NCI-H2081 treated with DMSO at 0.1 percent for 48 hours (cell line): ENCODE measurements around the gene MRPL21.

Source experiments
- DNase-seq: peaks from one replicate; lab custom pipeline; 2025; lab: John Stamatoyannopoulos, UW

The MRPL21 gene

GRCh38 chr11:68841718-68842426 lies 61.8 kb downstream of the MRPL21 start, which contains the start of gene CPT1A:
TSS of gene CPT1A (minus strand) at chr11:68841916. CDS start at chr11:68815474, 26,442 bp downstream.
- DNase-seq, result no peak
